OCI-M1 (cell line): ENCODE results near the gene TMEM134.
"Not testable (repeated sequence)": the region's sequence is repeated elsewhere in the genome, so short reads cannot be mapped to it uniquely, and the experiment has no call there.

ENCODE experiments used
- DNase-seq: peaks from one replicate; lab custom pipeline; 2025; lab: John Stamatoyannopoulos, UW

Gene TMEM134

DNA sequence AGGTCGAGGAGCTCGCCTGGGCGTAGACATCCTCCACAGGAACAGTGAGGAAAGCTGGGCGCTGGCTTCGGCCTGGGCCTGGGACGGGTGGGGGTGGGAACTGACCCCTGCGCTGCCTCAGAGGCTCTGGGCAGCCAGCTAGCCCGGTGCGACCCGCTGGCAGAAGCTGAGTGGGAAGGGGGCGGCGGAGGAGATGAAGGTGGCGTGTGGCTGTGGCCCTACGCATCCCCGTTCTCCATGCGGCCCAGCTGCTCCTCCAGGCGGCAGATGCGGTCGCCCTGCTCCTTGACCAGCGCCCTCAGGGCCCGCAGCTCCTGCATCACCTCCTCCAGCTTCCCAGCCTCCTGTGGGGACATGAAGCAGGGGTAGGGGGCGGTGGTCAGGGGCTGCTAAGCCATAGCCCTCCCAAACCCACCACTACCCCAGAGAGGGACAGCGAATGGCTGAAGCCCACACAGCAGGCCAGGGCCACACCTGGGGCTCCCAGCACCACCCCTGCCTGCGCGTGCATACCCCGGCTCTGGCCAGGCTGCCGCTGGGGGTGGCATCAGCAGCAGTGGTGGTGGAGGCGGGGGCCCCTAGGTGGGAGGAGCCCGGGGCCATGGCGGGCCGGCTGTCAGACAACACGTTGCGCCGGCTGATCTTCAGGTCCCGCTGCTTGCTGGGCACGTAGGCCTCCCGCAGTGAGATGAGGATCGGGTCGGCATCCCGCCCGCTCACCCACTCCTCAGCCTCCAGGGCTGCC lies 30.7 kb downstream of the TMEM134 start:
- DNase-seq: no peak

- no peak for DNase-seq
Observed at GRCh38 chr11:67437809-67438157, 31.3 kb downstream of the TMEM134 start.

DNA sequence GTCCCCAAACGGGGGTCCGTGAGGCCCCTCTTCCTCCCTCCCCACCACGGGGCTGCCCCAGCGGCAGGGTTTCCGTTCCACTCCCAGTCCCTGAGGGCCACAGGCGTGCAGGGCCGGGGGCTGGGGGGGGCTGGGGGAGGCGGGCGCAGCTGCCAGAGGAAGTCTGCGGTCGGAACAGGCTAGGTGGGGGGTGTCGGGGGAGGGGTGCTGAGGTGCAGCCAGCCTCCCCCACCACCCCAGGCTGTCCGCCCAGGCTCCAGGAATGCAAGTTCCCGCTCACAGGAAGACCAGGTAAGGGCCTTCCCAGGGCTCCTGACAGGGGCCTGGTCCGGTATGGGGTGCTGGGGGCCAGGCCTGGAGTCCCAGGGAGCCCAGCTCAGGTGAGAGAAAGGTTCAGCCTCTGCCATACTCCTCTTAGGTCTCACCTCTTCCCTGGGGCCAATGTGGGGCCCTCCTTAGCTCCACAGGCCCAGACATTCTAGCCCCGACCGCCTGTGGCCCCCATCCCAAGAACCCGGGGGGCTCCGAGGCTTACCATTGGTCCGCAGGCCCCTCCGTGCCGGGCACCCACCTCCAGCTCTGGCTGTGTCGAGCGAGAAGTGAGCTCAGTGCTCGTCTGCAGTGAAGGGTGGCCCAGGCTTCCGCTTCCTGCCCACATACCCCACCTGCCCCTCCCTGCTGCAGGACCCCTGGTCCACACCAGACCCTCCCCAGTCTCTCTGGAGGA lies 31.8 kb downstream of the TMEM134 start, which contains the start of gene PTPRCAP:
TSS of gene PTPRCAP (minus strand) at position 601 of the 727 bp plus-strand sequence. CDS start at position 538, 63 bp downstream.
- no peak for DNase-seq

- DNase-seq: peak; percentile 30
Observed at GRCh38 chr11:67436459-67437081, 32.5 kb downstream of the TMEM134 start.

DNA sequence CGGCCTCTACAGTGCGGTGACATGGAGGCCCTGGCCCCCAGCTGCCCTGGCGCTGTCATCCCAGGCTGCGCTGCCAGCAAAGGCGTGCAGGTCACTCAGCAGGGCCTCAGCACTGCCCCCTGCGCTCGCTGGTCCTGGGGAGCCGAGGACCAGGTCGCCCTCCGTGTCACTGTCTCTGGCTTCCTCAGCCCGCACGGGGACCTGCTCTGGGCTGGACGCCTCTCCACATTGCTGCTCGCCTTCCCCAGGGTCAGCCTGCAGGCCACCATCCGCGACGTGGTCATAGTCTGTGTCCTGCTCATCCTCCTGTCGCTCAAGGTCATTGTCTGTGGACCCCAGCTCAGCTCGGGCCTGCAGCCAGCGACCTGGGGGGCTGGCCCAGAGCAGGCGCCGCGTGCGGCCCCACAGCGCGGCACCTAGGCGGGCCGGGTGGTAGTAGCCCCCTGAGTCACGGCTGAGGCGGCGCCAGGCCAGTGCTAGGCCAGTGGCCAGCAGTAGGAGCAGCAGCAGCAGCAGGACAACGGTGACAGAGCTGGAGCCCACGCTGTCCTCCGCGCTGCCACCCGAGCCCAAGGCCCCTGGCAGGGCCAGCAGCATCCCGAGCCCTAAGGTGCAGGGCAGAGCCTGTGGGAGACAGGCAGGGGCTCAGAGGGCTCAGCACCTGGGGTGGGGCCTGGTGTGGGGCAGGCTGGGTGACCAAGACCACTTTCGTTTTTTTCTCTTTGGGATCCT lies 33.2 kb downstream of the TMEM134 start:
- no peak for DNase-seq

DNA sequence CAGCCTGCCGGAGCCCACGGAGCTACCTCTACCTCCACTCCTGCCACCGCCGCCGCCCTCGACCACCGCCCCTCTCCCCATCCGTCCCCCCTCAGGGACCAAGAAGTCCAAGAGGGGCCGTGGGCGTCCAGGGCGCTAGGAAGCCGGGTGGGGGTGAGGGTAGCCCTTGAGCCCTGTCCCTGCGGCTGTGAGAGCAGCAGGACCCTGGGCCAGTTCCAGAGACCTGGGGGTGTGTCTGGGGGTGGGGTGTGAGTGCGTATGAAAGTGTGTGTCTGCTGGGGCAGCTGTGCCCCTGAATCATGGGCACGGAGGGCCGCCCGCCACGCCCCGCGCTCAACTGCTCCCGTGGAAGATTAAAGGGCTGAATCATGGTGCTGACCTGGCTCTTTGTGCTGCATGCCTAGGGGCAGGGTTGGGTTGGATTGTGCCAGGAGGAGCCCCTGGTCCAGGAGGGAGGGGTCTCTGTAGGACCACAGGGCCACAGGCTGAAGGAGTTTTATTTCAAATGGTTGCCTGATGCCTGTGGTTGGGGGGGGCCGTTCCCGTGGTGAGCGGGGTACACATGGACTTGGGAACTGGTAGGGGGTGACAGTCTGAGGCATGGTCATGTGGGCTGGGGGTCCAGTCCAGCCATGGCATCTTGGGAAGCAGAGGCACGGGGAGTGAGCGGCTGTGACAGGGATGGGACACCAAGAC lies 33.9 kb downstream of the TMEM134 start:
- no peak for DNase-seq

DNA sequence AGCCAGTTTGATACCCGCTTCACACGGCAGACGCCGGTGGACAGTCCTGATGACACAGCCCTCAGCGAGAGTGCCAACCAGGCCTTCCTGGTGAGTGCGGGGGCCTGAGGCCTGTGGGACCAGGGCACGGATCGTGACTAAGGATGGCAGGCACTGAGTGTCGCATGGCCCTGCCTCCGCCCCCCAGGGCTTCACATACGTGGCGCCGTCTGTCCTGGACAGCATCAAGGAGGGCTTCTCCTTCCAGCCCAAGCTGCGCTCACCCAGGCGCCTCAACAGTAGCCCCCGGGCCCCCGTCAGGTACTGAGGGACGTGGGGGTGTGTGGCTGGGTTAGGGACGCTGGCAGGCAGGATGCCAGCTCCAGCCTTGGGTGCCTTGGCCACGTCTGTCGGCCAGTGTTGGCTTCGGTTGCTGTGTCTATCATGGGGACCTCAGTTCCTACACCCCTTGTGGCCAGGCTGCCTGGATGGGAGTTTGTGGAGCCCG lies 34.6 kb downstream of the TMEM134 start:
- no peak for DNase-seq

DNA sequence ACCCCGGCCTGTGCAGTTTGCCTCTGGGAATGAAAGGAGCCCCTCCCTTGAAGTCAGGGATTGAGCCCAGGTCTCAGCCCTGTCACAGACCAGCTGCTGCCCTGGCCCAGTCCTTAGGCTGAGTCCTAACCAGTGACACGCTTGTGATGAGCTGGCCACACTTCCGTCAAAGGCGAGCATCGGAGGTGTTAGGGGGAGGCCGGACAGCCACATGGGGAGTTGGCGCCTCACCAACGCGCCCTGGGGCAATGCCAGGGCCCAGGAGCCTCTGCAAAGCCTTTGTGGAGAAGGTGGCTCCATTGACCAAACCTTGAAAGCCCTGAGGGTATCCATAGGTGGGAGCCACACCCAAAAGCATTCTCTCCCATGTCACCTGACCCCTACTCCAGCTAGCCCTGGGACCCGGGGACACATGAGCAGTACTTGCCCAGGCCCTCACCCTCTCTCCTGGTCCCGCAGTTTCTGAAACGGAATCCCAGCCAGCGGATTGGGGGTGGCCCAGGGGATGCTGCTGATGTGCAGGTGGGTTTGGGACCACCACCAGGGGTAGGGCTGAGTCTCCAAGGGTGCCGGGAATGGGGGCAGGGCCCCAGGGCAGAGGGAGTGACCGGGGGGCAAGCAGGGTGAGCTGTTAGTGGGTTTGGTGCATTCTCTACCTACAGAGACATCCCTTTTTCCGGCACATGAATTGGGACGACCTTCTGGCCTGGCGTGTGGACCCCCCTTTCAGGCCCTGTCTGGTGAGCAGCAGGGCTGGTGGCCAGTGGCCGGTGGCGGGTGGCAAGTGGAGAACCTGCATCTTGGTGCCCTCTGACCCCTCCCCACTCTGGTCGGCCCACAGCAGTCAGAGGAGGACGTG lies 35.3 kb downstream of the TMEM134 start:
- no peak for DNase-seq

- no peak for DNase-seq
Observed at GRCh38 chr11:67432655-67433349, 36.2 kb downstream of the TMEM134 start.

DNA sequence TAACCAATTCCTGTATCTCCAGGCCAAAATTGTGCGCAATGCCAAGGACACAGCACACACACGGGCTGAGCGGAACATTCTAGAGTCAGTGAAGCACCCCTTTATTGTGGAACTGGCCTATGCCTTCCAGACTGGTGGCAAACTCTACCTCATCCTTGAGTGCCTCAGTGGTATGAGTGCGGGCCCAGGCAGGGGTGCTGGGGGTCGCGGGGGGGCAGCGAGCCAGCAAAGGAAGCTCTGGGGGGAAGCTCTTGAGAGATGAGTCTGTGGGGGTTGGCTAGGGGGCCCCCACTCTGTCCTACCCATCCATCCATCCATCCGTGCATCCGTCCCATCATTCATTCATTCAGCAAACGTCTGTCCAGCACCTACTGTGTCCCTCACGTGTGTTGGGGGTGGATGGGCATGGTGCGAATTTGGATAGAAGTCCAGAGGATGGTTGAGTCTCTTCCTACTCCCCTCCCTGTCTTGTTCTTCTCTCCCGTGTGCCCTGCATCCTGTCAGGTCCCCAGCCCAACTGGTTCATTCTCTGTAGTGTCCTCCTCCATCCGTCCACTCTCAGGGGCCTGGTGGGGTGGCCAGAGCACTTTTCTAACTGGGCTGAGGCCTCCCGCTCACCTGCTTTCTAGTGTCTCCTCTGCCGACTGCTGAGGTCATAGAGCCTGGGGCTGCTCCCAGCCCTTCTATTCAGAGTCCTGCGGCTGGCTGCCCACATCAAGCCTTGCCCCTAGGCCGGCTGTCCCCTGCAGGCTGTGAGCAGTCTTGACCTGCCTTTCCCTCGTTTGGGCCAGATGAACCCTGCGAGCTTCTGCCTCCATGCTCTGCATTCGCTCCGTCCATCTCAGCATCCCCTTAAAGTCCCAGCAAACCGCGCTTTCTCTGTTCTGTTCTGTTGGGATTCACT lies 37.5 kb downstream of the TMEM134 start:
- no peak for DNase-seq

GRCh38 chr11:67429722-67430121 lies 39.3 kb downstream of the TMEM134 start:
- no peak for DNase-seq

DNA sequence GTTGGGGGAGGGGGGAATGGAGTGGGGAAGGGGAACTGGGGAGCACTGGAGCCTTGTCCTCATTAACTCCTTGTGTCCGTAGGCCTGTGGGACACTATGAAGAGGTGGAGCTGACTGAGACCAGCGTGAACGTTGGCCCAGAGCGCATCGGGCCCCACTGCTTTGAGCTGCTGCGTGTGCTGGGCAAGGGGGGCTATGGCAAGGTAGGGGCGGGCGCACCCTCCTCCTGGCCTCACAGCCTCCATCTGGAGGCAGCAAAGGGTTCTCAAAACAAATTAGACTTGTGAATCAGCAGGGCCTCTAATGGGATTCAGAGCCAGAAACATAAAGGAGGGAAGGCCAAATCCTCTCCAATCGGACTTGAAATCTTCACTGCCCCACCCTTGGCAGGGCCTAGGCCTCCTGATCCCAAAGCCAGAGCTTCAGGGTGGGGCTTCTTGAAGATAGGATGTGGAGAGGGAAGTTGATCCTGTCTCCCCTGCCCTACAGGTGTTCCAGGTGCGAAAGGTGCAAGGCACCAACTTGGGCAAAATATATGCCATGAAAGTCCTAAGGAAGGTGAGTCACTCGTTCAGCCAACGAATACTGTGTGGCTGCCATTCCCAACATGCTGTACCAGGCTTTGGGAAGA lies 39.9 kb downstream of the TMEM134 start:
- DNase-seq: no peak

- DNase-seq: peak; percentile 98
Observed at GRCh38 chr11:67428052-67429001, 40.7 kb downstream of the TMEM134 start, which contains the start of gene RPS6KB2. RPS6KB2 (plus strand) TSS chr11:67428494; CDS start chr11:67428546, 52 bp downstream.

- DNase-seq: not testable (repeated sequence)
Observed at GRCh38 chr11:67427364-67427859, 41.6 kb downstream of the TMEM134 start.

GRCh38 chr11:67423891-67424613 lies 45.0 kb downstream of the TMEM134 start:
- no peak for DNase-seq

DNA sequence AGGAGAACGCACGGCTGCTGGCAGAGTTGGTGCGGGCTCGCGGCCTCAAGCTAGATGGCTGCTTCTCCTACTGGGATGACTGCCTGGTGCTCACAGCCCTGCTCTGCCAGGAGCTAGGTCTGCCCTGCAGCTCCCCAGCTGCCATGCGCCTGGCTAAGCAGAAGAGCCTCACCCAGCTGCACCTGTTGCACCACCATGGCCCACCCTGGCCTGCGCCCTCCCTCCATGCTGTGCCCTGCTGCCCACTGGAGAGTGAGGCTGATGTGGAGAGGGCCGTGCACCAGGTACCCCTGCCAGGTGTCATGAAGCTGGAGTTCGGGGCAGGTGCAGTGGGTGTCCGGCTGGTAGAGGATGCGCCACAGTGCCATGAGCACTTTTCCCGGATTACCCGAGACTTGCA lies 45.6 kb downstream of the TMEM134 start:
- no peak for DNase-seq
